Superior temporal gyrus (tissue), 1 donor: ENCODE data around the gene CHST12.
A peak's percentile ranks its signal among the peaks of the same experiment; 100 is the strongest.
"Not testable (repeated sequence)": the region's sequence is repeated elsewhere in the genome, so short reads cannot be mapped to it uniquely, and the experiment has no call there.

Experiments used
- DNase-seq: peaks from one replicate; pipeline ENCODE4 v3.0.0-alpha.2; 2016; ENCODE audit errors: extremely low spot score

The CHST12 gene

DNA sequence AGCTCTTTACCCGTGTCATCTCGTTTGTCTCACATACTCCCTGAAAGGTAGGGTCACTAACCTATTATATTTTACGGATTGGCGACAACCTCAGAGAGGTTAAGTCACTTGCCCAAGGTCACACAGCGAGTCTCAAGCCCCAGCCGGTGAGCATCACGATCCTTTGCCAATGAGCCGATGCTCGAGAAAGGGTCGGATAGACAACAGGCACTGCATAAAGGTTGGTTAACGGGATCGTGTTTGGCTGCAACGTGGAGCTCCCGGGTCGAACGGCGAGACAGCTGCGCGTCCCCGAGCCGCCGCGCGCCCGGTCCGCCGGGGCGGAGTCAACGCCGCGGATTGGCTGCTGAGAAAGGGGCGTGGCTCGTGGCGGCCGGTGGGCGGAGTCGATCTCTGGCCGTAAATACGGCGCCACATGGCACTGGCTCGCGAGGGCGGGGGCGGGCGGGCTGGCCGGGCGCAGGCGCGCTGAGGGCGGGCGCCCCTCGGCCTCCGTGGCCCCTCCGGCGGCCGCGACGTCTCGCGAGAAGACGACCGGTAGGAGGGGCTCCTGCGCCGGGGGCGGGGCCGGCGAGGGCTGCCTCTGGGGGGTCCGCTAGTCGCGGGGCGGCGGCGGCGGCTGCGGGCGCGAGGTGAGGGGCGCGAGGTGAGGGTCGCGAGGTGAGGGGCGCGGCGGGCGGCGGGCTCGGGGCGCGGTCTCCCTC is at the start of gene CHST12:
Gene CHST12 (plus strand): TSS at position 598 of the 704 bp plus-strand sequence. CDS start 29,029 bp downstream, outside the sequence.
- peak; percentile 90 for DNase-seq

DNA sequence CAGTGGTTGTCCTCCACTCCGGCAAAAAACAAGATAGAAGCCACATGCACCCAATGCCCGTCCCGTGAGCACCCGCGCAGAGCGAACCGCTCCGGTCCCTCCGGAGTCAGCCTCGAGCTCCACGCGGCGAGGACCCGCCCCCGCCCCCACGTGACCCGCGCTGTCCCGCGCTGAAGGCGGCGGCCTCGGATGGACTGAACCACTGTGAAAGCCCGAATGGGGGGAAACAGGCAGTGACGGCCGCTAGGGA is 49.5 kb upstream of the CHST12 start:
- no peak for DNase-seq

DNA sequence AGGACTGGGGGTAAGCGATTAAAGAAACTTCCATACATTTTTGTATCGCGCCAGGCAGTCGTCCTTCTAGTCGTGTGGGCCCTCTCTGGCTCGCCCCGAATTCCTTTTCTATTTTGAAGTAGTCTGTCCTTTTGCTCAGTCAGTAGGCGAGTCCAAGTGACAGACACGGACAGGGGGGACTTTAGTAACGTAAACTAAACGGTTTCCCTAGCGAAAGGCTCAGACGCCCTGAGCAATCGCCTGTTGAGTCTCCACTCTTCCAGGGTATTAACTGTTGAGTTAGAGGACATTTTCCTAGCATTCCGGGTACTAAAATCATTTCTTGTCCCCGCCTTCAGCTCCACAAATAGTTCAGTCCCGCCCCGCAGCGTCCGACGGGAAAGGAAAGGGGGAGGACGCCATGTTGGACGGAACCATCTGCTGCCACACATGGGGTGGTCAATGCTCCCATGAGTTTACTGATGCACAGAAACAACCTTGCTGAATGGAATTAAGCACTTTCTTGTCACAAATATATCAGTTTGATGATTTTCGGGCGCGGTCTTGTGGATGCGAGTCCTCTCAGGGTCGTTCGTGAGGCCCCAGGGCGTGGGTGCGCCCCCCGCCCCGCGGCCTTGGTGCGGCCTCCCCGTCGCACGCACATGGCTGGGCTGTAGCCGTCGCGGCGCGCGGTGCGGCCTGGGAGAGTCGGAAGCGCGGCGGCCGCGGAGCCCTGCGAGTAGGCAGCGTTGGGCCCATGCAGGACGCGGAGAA is 49.0 kb upstream of the CHST12 start, which contains the start of gene EIF3B:
Gene EIF3B (plus strand): TSS at position 642 of the 753 bp plus-strand sequence. CDS start 95 bp downstream, at position 737.
- peak; percentile 95 for DNase-seq

DNA sequence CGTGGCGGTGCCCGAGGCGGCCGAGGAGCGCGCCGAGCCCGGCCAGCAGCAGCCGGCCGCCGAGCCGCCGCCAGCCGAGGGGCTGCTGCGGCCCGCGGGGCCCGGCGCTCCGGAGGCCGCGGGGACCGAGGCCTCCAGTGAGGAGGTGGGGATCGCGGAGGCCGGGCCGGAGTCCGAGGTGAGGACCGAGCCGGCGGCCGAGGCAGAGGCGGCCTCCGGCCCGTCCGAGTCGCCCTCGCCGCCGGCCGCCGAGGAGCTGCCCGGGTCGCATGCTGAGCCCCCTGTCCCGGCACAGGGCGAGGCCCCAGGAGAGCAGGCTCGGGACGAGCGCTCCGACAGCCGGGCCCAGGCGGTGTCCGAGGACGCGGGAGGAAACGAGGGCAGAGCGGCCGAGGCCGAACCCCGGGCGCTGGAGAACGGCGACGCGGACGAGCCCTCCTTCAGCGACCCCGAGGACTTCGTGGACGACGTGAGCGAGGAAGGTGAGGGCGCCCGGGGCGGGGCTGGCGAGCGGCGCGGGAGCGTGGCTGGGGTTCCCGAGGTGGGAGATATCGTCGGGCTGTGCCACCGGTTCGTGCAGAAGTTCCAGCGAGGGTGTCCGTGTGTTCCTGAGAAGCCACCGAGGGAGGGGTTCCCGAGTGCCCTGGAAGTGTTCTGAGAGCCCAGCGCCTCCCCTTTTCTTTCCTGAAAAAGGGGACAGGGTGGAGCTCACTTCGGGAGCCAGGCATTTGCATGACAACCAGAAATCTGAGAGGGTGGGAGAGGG is 48.3 kb upstream of the CHST12 start:
- no peak for DNase-seq

DNA sequence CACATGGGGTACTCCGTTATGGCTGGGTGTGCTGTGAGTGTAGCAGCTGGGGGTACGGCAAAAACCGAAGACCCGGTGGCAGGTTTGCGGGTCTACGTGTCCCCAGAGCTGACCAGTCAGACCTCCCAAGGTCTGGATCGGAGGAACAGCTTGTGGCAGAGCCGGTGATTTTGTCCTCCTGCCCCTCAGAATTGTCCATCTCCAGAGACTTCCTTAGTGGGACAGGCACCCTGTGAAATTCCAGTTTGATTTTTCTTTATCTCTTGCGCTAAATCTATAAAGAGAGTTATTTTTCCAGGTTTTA is 47.8 kb upstream of the CHST12 start:
- DNase-seq = no peak

DNA sequence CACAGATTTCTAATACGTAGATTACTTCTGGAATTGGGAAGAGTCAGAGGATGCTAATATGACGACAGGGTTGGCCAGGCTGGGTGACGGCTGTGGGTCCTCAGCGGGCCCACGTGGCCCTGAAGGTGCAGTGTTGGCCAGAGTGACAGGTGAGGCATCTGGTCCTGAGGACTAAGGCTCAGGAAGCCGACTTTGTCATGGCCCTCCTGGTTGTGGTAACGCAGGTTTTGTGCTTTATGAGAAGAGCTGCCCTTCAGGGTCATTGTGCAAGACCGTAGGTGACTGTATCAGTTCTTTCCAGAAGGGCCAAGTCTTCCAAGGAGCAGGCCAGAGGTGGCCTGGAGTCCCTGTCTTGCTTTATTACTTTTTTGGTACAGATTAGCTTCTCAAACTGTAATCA is 46.2 kb upstream of the CHST12 start:
- no peak for DNase-seq

DNA sequence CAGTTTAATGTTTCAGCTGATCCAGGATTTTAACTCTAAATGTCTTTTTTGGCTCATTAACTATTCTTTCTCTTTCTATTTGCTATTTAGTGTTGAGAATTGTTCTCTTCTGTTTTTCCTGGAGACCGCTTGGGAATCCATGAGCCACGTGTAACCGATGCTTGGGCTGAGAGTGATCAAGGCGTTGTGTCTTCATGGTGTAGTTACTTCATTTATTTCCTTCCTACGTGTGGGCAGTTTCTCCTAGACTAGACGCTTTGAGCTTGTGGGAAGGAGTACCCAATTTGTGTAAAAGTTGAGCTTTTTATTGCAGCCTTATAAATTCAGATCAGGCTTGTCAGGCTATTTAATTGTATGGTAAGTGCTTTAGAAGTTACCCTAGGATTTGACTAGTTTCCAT is 45.8 kb upstream of the CHST12 start:
- no peak for DNase-seq

DNA sequence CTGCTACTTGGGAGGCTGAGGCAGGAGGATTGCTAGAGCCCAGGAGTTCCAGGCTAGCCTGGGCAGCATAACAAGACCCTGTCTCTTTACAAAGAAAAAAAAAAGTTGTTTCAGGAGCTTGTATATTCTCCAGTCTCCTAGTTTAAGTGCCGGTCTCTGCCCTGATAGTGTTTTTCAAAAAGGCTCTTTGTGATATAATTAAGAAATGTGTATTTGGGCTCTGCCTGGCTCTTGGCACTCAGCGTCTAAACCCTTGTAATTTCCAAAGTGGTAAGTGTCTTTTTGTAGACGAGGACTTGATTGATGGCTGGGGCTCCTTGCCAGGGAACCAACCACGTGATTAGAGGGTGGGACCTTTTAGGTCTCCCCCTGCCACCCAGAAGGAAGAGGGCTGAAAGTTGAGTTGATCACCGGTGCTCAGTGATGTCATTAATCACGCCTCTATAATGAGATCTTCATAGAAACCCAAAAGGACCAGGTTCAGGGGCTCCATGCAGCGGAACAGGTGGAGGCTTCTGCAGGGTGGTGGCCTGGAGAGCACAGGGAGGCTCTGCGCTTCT is 44.4 kb upstream of the CHST12 start:
- DNase-seq = no peak

DNA sequence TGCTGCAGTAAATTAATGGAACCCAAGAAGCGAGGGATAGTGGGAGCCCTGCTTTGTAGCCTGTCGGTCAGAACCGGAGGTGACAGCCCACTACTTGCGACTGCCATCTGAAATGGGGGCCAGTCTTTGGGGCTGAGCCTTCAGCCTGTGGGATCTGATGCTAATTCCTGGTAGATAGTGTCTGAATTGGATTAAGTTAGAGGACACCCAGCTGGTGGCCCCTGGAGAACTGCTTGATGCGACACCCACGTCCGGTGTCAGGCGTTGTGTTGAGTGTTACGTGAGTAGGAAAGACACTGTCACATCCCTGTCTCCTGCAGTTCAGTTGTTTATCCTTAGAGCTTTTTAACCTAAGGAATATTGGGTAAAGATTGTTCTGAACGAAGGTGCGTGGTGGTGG is 43.8 kb upstream of the CHST12 start:
- DNase-seq = no peak

DNA sequence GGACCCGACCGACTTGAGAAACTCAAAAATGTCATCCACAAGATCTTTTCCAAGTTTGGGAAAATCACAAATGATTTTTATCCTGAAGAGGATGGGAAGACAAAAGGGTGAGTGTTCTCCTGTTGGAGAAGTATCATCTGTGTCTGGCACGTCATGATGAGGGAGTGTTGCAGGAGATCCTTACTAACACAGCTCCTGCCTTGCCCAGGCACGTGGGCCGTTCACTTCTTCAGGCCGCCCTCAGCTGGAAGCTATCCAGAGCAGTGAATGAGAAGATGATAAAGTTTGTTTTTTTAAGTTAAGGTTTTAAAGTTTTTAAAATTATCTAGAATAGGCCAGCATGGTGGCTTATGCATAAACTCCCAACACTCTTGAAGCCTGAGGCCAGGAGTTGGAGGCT is 42.6 kb upstream of the CHST12 start:
- DNase-seq = no peak

DNA sequence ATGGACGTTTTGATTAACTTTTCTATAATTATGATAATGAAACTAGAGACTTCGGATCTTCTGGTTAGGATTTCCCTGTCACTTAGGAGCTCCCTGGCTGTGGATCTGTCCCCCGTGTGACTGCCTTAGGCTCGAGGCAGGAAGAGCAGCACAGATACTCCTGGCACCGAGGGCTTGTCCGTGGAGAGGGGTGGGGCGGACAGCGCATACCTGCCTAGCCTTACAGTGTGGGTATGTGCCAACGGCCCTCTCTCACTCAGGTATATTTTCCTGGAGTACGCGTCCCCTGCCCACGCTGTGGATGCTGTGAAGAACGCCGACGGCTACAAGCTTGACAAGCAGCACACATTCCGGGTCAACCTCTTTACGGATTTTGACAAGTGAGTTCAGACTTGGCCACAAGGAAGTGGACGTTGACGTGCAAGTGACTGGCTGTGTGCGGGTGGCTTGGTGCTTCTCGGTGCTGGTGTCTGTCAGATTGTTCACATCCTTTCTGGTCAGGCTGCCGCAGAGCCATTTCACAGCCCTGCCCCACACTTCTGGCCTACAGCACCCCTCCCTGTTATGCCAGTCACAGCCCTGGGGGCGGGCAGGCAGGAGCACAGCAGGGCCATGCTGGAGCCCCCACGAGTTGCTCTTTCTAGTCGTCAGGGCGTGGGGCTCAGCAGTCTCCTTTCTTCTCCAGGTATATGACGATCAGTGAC is 40.9 kb upstream of the CHST12 start:
- no peak for DNase-seq

DNA sequence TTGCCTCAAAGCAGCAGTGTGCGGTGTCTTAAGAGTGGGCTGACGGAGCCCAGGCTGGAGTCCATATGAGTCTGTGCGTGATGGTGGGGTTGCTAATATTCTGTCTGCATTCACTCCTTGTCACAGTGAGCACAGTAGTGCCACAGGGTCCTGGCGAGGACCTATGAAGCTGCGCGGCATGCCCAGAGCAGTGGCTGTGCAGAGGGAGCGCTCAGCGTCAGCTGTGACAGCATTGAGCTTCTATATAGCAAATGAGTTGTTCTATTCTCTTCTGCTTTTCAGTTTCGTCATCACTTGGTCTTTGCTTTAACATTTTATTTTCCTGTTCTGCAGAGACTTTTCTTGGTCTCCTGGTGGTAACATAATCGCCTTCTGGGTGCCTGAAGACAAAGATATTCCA is 34.3 kb upstream of the CHST12 start:
- DNase-seq = no peak

DNA sequence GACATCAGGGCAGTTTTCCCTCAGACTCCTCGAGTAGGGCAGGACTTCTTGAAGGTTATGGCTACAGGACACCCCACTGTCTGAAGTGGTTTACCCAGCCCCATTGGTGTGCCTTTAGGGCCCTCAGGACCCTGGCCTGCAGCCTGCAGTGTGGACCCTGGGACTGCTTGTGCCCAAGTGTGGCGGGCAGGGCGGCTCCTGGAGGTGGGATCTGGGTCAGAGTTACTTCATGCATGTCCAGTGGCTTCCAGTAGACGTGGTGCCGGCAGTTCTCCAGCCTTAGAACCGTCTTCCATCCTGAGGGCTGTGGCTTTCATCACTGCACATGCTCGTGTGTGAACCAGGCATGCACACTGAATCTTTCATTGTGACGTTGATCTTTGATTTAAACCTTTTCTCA is 32.1 kb upstream of the CHST12 start:
- DNase-seq = no peak

DNA sequence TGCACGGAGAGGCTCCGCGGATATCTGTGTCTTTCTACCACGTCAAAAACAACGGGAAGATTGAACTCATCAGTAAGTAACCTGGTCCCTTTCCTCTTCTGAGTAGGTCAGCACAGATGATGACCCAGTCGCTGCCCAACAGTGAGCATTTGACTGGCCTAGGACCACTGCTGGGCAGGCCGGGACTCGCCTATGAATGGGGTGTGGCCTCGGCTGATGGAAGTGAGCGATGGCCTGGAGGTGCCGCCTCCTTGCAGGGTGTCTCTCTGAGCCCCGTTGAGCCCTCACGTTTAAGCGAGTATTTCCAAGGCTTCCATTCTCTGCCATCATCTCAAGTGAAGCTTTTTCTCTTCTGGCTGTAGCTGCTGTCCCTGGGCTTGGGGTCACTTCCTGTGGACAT is 30.7 kb upstream of the CHST12 start:
- DNase-seq = no peak

DNA sequence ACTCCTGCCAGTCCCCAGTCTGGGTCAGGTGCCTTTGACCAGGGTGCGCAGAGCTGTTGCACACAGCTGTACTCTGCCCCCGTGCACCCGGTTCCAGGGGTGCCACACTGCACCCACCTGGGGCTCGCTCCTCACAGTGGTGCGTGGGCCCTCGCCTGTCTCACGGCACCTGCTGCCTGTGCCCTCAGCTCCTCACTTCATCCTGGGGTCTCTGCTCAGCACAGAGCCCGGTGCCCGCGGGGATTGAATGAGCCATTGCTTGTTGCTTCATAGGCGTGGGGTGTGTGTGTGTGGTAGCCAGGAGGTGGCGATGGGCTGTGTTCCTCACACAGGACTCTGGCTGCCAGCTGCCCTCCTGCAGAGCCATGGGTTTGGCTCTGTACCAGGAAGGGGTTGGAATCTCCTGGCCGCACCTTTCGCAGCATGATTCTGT is 30.3 kb upstream of the CHST12 start:
- DNase-seq = no peak

DNA sequence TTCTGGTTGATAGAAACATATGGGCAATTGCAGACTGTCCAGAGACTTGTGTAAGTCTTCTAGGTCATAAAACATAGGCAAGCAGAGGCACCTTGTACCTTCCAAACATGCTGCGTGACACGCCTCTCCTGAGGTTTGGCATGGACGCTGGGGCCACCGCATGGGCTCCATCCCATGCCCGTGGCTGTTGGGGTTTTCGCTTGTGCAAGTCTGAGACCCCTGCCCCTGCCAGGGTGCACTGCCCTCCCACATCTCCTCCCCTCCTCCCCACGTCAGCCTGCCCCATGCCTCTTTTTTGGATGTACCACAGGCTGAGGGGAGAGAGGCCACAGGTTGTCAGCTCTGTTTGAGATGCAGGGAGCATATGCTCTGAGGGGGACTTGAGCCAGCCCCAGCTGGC is 29.8 kb upstream of the CHST12 start:
- no peak for DNase-seq

DNA sequence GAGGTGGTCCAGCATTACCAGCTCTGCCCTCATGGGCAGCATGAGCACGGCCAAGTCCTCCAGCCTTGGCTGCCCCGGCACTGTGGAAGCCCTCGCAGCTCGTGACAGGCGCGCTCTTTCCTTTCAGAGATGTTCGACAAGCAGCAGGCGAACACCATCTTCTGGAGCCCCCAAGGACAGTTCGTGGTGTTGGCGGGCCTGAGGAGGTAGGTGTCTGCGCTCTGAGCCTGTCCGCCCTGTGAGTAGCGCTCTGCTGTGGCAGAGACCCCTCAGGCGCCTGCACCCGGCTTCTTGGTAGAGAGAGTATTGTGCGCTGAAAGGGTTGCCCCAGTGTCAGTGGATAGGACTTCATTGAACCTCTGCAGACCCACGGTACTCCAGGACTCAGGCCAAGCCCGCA is 29.0 kb upstream of the CHST12 start:
- DNase-seq = no peak

DNA sequence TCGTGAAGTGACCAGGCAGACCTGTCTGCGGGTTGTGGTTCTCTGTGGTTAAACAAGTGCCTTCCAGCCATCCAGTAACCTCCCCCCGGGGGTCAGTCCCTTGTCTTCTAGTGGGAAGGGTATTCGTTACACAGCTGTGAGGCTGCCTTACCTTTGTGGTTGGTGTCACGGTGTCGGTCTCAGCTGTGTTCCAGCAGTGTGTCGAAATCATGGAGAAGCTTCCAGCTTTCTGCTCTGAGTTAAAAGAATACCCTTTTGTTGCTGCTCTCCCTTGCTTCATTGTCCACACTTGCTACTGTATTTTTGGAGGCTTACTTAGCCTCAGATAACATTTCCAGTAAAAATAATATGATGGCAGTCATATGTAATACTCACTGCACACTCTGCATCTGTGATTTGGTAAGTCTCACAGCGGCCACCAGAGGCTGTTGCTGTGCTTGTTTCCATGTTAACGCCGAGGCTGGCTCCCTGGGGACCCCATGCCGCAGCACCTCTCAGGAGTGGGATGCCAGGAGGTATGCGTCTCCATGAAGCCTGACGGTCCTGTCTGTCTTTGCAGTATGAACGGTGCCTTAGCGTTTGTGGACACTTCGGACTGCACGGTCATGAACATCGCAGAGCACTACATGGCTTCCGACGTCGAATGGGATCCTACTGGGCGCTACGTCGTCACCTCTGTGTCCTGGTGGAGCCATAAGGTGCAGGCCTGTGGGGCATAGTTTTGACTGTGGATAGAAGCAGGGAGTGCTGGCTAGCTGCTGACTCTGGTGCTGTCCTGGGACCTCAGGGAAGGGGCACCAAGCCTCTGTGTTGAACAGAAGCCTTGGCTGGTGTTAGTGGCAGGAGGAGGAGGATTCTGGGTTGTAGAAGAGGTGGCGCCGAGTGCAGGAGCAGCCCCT is 28.3 kb upstream of the CHST12 start:
- no peak for DNase-seq

DNA sequence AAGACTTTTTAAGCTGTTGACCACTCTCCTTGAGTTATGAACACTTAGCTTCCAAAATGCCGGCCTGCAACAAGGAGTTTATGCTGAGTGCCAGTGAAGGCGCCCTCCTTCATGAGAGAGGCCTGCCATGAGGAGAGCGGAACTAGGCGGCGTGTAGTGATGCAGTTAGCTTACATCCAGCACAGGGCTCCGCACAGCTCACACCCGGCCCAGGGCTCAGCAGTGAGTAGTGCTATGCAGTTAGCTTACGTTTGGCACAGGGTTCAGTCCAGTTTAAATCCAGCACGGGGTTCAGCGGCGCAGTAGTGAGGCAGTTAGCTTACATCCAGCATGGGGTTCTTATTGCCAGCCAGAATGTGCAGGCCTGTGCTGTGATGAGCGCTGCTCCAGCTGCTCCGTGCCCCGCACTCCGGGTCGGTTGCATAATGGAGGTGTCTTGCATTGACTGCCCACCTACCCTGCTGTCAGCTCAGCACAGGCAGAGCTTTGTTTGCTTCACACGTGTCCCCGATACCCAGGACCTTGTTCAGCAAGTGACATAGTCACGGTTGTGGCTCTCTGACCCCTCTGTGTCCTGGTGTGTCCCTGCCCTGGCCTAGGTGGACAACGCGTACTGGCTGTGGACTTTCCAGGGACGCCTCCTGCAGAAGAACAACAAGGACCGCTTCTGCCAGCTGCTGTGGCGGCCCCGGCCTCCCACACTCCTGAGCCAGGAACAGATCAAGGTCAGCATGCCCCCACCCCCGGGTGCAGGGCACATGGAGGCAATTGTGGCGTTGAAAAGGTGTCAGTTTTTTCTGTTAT is 26.9 kb upstream of the CHST12 start:
- DNase-seq = no peak

DNA sequence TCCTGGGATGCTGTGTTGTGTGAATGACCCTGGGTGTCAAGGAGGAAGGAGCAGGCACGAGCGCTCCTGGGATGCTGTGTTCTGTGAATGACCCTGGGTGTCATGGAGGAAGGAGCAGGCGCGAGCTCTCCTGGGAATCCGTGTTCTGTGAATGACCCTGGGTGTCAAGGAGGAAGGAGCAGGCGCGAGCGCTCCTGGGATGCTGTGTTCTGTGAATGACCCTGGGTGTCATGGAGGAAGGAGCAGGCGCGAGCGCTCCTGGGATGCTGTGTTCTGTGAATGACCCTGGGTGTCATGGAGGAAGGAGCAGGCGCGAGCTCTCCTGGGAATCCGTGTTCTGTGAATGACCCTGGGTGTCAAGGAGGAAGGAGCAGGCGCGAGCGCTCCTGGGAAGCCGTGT is 25.9 kb upstream of the CHST12 start:
- not testable (repeated sequence) for DNase-seq
